Upper lobe of left lung (tissue), 6 donors: ENCODE data around the gene DCAF8. TPM values are rescaled to one million over a fixed set of nuclear protein-coding genes. Genes with fewer than 3 reads are reported as not detected.

Experiments used
- ATAC-seq, 2 donors: fragments of 200-7000 bp; cut with Tn5 transposase; one replicate each; pipeline ENCODE4 v1.9.1; 2022; ENCODE audit warnings: mild to moderate bottlenecking in 2 of 2, moderate library complexity in 2 of 2; ENCODE audit not compliant: low FRiP score in 2 of 2
- DNase-seq, 2 donors: peaks; one replicate each; pipeline ENCODE4 v3.0.0-alpha.2; 2019 to 2020
- H3K27ac ChIP-seq, 4 donors: fragments of 200-600 bp; sonication (generic); one replicate each; pipeline ENCODE4 v1.5.1; 2016 to 2019
- H3K27me3 ChIP-seq, 4 donors: fragments of 200-600 bp; sonication (generic); one replicate each; pipeline ENCODE4 v1.5.1; 2017 to 2019
- H3K36me3 ChIP-seq, 4 donors: fragments of 200-600 bp; sonication (generic); one replicate each; pipeline ENCODE4 v1.5.1; 2016 to 2019
- H3K4me1 ChIP-seq, 4 donors: fragments of 200-600 bp; sonication (generic); one replicate each; pipeline ENCODE4 v1.5.1; 2018 to 2019
- H3K4me3 ChIP-seq, 4 donors: fragments of 200-600 bp; sonication (generic); one replicate each; pipeline ENCODE4 v1.5.1; 2017 to 2019; ENCODE audit warnings: mild to moderate bottlenecking in 2 of 4, moderate library complexity in 1 of 4
- H3K9me3 ChIP-seq, 4 donors: fragments of 200-600 bp; sonication (generic); one replicate each; pipeline ENCODE4 v1.5.1; 2018 to 2019
- EP300 ChIP-seq, 4 donors: sonication (generic); formaldehyde crosslinking; IDR thresholded peaks; one replicate each; pipeline ENCODE4 v1.5.1; 2017; ENCODE audit warnings: antibody characterized with exemption in 4 of 4, control low read depth in 2 of 4
- POLR2A ChIP-seq, 4 donors: fragments of 450-650 bp; IDR thresholded peaks; one replicate each; pipeline ENCODE4 v1.5.1; 2016 to 2017; ENCODE audit warnings: antibody characterized with exemption in 4 of 4, mild to moderate bottlenecking in 2 of 4
- POLR2AphosphoS5 ChIP-seq, 2 donors: sonication (generic); formaldehyde crosslinking; IDR thresholded peaks; one replicate each; pipeline ENCODE4 v1.5.1; 2017; ENCODE audit warnings: antibody characterized with exemption in 2 of 2
- WGBS, 2 donors: methylation state at CpG; one replicate each; pipeline ENCODE4 v1.1.5; 2017 to 2018; 5-methylcytosine and 5-hydroxymethylcytosine counted together
- total RNA-seq, 6 donors: library from RNA; depleted of rRNA in 4 of 6; stranded (reverse); fragments of >200 nt in 4 of 6; gene quantifications; one replicate each; pipeline versions ENCODE4 v1.1.0 to v1.2.1, GENCODE V29; 2016 to 2021
- TF ChIP-seq, protein P1 (sequence below), 6 experiments: fragments of 450-650 bp in 4 of 6; fragments of 200-600 bp in 2 of 6; sonication (generic) in 2 of 6; IDR thresholded peaks; one replicate each; pipeline ENCODE4 v1.5.1; 2016 to 2019; ENCODE audit warnings: antibody characterized with exemption in 6 of 6
- donor health status: DM: no; HTN: no; CAD: no; lungs with moderate emphysema.
- donor health status: DM: no; HTN: yes; CAD: no; lungs with severe emphysema.

DCAF8 gene
- total RNA-seq, 6 donors from 2014 or later, result 108 to 340 (median 155) TPM

DNA sequence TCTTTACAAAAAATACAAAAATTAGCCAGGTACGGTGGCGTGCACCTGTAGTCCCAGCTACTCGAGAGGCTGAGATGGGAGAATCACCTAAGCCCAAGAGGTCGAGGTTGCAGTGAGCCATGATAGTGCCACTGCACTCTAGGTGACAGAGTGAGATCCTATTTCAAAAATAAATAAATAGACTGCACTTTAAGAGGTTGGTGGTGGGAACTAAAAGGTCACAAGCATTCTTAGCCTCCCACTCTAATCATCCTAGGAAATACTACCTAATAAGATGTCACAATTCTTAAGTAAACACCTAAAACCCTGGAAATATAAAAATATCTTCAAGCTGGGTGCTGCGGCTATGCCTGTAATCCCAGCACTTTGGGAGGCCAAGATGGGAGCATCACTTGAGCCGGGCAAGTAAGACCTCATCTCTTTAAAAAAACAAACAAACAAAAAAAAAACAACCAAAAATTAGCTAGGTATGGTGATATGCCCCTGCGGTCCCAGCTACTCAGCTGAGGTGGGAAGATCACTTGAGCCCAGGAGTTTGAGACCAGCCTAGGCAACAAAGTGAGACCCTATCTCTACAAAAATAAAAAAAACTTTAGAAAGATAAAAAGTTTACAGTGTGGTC, 4.1 kb downstream of the DCAF8 start:
- ATAC-seq, result no peak
- TF ChIP-seq, protein P1, sequence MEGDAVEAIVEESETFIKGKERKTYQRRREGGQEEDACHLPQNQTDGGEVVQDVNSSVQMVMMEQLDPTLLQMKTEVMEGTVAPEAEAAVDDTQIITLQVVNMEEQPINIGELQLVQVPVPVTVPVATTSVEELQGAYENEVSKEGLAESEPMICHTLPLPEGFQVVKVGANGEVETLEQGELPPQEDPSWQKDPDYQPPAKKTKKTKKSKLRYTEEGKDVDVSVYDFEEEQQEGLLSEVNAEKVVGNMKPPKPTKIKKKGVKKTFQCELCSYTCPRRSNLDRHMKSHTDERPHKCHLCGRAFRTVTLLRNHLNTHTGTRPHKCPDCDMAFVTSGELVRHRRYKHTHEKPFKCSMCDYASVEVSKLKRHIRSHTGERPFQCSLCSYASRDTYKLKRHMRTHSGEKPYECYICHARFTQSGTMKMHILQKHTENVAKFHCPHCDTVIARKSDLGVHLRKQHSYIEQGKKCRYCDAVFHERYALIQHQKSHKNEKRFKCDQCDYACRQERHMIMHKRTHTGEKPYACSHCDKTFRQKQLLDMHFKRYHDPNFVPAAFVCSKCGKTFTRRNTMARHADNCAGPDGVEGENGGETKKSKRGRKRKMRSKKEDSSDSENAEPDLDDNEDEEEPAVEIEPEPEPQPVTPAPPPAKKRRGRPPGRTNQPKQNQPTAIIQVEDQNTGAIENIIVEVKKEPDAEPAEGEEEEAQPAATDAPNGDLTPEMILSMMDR (IDR thresholded peaks at IDR 0.05), result no peak
- TF ChIP-seq EP300 (IDR thresholded peaks at IDR 0.05) (no peak), POLR2AphosphoS5 (IDR thresholded peaks at IDR 0.05) (no peak), POLR2A (IDR thresholded peaks at IDR 0.05) (no peak)
- H3K4me1 ChIP-seq, result peaks cover 36 to 54% (median 46%) of the 10 kb centered on the region in 4 donors
- H3K4me3 ChIP-seq, result no peak overlapping the region
- no peaks in the 10 kb centered on the region for H3K27me3 ChIP-seq
- no peaks in the 10 kb centered on the region for H3K9me3 ChIP-seq
- no peak for DNase-seq
- H3K36me3 ChIP-seq, result peaks cover 0 to 5% (median 1%) of the 10 kb centered on the region in 4 donors
- no peak overlapping the region for H3K27ac ChIP-seq
- WGBS, 2 donors, result 85 to 89% methylated on average over 7 of the region's 7 CpGs

DNA sequence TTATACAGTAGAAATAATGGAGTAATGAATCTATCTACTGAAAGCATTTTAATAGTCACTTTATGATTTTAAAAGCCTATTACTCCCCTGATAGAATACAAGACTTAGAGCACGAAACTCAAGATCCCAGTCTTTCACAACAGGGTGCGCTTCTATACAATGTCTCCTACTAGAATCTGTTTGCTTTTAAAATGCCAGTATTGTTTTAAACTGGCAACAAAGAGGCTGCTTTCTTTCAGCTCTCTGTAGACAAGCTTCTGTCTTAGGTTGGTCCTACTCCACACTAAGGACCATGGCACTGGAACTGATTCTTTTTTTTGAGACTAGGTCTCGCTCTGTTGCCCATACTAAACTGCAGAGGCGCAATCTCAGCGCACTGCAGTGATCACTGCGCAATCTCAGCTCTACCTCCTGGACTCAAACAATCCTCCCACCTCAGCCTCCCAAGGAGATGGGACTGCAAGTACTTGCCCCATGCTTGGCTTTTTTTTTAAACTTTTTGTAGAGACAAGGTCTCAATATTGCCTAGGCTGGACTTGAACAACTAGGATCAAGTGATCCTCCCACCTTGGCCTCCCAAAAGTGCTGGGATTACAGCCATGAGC, 4.8 kb downstream of the DCAF8 start:
- no peak overlapping the region for H3K27ac ChIP-seq
- TF ChIP-seq POLR2AphosphoS5 (IDR thresholded peaks at IDR 0.05) (no peak), POLR2A (IDR thresholded peaks at IDR 0.05) (no peak), EP300 (IDR thresholded peaks at IDR 0.05) (no peak)
- TF ChIP-seq, protein P1 (IDR thresholded peaks at IDR 0.05), result no peak
- no peak overlapping the region for H3K4me3 ChIP-seq
- WGBS, 2 donors, result 88 to 91% methylated on average over 6 of the region's 6 CpGs
- H3K9me3 ChIP-seq, result no peaks in the 10 kb centered on the region
- H3K27me3 ChIP-seq, result no peaks in the 10 kb centered on the region
- DNase-seq (no peak), ATAC-seq (no peak)
- peaks cover 0 to 5% (median 1%) of the 10 kb centered on the region in 4 donors for H3K36me3 ChIP-seq
- peaks cover 29 to 54% (median 42%) of the 10 kb centered on the region in 4 donors for H3K4me1 ChIP-seq

DNA sequence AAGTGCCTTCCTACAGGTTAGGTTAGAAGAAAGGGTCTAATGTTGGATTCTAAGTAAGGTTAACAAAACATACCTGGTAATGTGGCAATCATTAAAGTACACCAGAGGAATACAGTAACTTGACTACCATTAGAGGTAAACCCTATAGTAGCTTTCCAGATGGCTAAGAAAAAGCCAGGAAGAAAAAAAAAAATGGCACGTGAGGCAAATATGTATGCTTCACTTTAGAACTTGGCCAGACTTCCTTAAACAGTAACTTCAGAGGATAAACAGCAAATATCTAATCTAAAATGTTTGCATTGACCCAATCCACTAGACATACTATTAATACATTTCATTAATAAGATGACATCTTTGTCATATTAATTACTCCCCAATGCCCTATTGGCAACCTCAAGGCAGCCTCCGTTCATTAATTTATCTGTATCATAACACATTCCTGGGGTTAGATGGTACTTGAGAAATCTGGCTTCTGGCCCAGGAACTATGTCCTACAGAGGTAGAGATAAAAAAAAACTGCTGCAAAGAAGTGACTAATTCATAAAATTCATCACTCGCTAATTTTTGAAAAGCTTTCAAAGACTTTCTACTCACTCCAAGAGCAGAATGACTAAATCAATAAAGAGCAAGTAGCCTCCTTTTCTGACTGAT, 5.8 kb downstream of the DCAF8 start:
- H3K9me3 ChIP-seq, result no peaks in the 10 kb centered on the region
- TF ChIP-seq, protein P1 (IDR thresholded peaks at IDR 0.05), result no peak
- no peak for TF ChIP-seq POLR2AphosphoS5 (IDR thresholded peaks at IDR 0.05)
- TF ChIP-seq POLR2A (IDR thresholded peaks at IDR 0.05), result no peak
- TF ChIP-seq EP300 (IDR thresholded peaks at IDR 0.05), result no peak
- H3K4me1 ChIP-seq, result peaks cover 36 to 59% (median 46%) of the 10 kb centered on the region in 4 donors
- ATAC-seq (no peak), DNase-seq (peak in 1 of 2 donors; percentile 48)
- H3K4me3 ChIP-seq, result no peak overlapping the region
- peak overlapping the region in 1 of 4 donors; percentile 32 for H3K27ac ChIP-seq
- no peaks in the 10 kb centered on the region for H3K27me3 ChIP-seq
- H3K36me3 ChIP-seq, result peaks cover 0 to 5% (median 1%) of the 10 kb centered on the region in 4 donors
- 36 to 45% methylated on average over 3 of the region's 3 CpGs for WGBS, 2 donors

DNA sequence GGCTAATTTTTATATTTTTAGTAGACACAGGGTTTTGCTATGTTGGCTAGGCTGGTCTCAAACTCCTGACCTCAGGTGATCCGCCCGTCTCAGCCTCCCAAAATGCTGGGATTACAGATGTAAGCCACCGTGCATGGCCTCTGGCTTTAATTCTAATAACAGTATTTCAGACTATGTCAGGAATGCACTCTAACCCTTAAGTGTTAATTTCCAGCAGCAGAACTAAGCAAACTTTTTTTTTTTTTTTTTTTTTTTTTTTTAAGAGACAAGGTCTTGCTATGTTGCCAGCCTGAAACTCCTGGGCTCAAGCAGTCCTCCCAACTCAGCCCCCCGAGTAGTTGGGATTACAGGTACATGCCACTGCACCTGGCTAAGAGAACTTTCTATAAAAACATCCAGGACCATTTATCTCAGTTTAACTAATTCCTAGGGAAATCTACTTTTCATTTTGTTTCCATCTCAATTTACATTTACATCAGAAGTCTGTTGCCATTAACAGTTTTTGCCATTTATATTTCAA, 6.5 kb downstream of the DCAF8 start:
- peaks cover 31 to 57% (median 44%) of the 10 kb centered on the region in 4 donors for H3K4me1 ChIP-seq
- H3K9me3 ChIP-seq, result no peaks in the 10 kb centered on the region
- no peak overlapping the region for H3K4me3 ChIP-seq
- DNase-seq, result no peak
- no peaks in the 10 kb centered on the region for H3K27me3 ChIP-seq
- TF ChIP-seq POLR2A (IDR thresholded peaks at IDR 0.05), result no peak
- TF ChIP-seq POLR2AphosphoS5 (IDR thresholded peaks at IDR 0.05), result no peak
- no peak for TF ChIP-seq EP300 (IDR thresholded peaks at IDR 0.05)
- TF ChIP-seq, protein P1 (IDR thresholded peaks at IDR 0.05), result no peak
- peak overlapping the region in 2 of 4 donors; percentile 14 to 32 for H3K27ac ChIP-seq
- 66 to 74% methylated on average over 4 of the region's 4 CpGs for WGBS, 2 donors
- H3K36me3 ChIP-seq, result peaks cover 0 to 5% (median 1%) of the 10 kb centered on the region in 4 donors
- no peak for ATAC-seq
